Epithelial cell of esophagus (primary cell): ENCODE data around the gene DDX41.
"Not testable (repeated sequence)": the region's sequence is repeated elsewhere in the genome, so short reads cannot be mapped to it uniquely, and the experiment has no call there.

Source experiments
- DNase-seq: peaks from one replicate; pipeline ENCODE4 v3.0.0; 2010; ENCODE audit warnings: low read depth
- H3K4me3 ChIP-seq: 2 replicates; pipeline ENCODE4 v1.5.1; 2011; ENCODE audit warnings: mild to moderate bottlenecking, low read length, control low read depth
- TF ChIP-seq, protein P1 (sequence below): IDR thresholded peaks from 2 replicates; pipeline ENCODE4 v1.5.1; 2011; ENCODE audit warnings: low read depth, mild to moderate bottlenecking, low read length, control low read depth, inconsistent platforms; ENCODE audit not compliant: insufficient read depth; ENCODE audit errors: missing control alignments

DDX41 gene

DNA sequence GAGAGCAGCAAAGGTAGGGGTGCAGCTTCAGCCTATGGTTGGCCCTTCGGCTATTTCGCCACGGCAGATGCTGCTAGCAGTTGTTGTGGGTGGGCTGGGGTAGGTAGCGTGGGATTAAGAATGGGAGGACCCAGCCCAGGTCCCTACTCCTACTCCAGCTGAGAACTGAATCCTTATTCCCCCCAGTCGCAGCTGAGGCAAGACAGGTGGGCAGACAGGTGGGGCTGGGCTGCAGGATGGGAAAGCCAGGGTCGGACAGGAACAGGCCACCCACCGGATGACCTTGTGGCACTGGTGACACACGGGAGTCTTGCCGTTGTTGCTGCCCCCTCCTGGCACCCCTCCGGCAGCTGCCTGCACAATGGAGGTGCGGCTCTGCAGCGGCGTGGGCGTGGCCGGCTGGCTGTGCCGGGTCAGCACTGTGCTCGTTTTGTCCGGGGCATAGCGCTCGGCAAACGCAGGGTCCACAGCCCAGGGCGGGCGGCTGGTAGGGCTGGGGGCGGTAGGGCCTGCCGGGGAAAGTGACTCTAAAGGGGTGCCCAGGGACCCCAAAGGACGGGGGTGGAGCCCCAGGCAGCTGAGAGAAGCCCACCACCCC lies 27.5 kb downstream of the DDX41 start:
- TF ChIP-seq, protein P1, sequence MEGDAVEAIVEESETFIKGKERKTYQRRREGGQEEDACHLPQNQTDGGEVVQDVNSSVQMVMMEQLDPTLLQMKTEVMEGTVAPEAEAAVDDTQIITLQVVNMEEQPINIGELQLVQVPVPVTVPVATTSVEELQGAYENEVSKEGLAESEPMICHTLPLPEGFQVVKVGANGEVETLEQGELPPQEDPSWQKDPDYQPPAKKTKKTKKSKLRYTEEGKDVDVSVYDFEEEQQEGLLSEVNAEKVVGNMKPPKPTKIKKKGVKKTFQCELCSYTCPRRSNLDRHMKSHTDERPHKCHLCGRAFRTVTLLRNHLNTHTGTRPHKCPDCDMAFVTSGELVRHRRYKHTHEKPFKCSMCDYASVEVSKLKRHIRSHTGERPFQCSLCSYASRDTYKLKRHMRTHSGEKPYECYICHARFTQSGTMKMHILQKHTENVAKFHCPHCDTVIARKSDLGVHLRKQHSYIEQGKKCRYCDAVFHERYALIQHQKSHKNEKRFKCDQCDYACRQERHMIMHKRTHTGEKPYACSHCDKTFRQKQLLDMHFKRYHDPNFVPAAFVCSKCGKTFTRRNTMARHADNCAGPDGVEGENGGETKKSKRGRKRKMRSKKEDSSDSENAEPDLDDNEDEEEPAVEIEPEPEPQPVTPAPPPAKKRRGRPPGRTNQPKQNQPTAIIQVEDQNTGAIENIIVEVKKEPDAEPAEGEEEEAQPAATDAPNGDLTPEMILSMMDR = no peak
- no peak for DNase-seq
- H3K4me3 ChIP-seq = no peak overlapping the region

GRCh38 chr5:177487975-177488374 lies 28.8 kb downstream of the DDX41 start:
- TF ChIP-seq, protein P1 = no peak
- no peak for DNase-seq
- no peak overlapping the region for H3K4me3 ChIP-seq

DNA sequence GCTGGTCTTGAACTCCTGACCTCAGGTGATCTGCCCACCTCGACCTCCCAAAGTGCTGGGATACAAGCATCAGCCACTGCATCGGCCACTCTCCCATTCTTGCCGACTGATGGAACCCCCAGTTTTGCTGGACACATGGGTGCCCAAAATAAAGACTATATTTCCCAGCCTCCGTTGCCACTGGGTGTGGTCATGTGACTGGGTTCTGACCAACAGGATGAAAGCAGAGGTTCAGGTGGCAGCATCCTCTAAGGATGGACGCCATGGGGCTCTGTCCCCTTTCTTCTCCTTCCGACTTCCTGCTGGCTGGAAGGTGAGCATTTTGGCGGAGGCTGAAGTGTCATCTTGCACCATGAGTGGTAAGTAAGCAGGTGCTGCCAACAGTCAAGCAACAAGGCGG lies 29.6 kb downstream of the DDX41 start:
- TF ChIP-seq, protein P1 = no peak
- no peak for DNase-seq
- H3K4me3 ChIP-seq = no peak overlapping the region

- no peak overlapping the region for H3K4me3 ChIP-seq
- no peak for DNase-seq
- TF ChIP-seq, protein P1 = no peak
Observed at GRCh38 chr5:177486256-177486655, 30.5 kb downstream of the DDX41 start.

GRCh38 chr5:177485753-177486152 lies 31.0 kb downstream of the DDX41 start:
- not testable (repeated sequence) for DNase-seq, H3K4me3 ChIP-seq

- no peak overlapping the region for H3K4me3 ChIP-seq
- no peak for DNase-seq
- TF ChIP-seq, protein P1 = no peak
Observed at GRCh38 chr5:177484902-177485549, 31.7 kb downstream of the DDX41 start.

DNA sequence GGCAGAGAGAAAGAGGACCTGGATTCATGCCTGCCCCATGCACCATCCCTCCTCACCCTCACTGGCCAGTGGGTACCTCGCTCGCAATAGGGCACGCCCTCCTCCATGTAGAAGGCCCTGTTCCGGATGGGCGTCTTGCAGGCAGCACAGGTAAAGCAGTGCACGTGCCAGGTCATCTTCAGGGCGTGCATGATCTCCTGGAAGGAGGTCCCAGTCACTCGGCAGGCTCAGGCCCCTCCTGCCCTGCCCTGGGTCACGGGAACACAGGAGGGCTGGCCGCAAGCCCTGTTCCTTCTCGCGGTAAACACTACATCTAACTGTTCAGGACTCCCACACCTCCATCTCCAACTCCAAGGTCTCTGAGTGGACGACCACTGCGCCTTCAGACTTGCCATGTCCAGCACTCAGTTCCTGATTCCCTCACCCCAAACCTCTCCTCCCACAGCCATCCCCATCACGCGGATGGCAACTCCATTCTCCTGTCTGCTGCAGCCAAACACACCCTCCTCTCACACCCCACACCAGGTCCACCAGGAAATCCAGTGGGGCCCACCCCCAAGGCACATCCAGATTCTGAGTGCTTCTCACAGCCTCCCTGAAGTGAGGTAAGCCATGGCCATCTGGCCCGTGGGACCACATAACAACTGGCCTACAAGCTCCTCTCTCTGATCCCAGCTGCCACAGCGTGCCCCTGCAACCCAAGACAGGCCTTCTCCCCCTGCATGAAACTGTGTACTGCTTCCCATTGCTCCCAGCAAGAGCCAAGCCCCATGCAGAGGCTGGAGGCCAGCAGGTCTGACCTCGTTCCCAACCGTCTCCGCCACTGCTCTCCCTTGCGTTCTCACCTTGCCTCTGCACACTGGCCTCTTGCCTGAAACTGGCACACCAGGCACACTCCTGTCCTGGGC lies 32.5 kb downstream of the DDX41 start:
- no peak for DNase-seq
- TF ChIP-seq, protein P1 = no peak
- no peak overlapping the region for H3K4me3 ChIP-seq
